Endothelial cell of umbilical vein (primary cell): ENCODE results near the gene PPP1R13B. TPM values are rescaled to one million over a fixed set of nuclear protein-coding genes. Genes with fewer than 3 reads are reported as not detected.

Experiments used
- BruUV-seq: library from RNA; stranded (reverse); fragments of 400-500 nt; replicated peaks from 2 replicates; lab custom pipeline; 2021; lab: Mats Ljungman, UMichigan
- CTCF ChIA-PET: fragments of 300-600, 350-600 bp; sonication (Branson Sonifier 250); formaldehyde crosslinking; loops from one replicate; lab custom pipeline; 2021; ENCODE audit warnings: antibody characterized with exemption, inconsistent platforms; lab: Charles Lee
- POLR2A ChIA-PET: fragments of 300-600, 350-600 bp; sonication (Branson Sonifier 250); formaldehyde crosslinking; loops from one replicate; lab custom pipeline; 2021; ENCODE audit warnings: antibody characterized with exemption, inconsistent platforms; lab: Charles Lee
- DNase-seq: peaks from one replicate; pipeline ENCODE4 v3.0.0-alpha.2; 2011; ENCODE audit warnings: low read depth, low spot score
- FAIRE-seq: peaks from 2 replicates; lab custom pipeline; 2011; peaks lifted over from hg19 to GRCh38; lab: Jason Lieb, UNC
- H2AFZ ChIP-seq: 2 replicates; pipeline ENCODE4 v1.6.0; 2012; ENCODE audit warnings: low read depth, low read length, control low read depth, inconsistent platforms
- H3K27ac ChIP-seq: 2 replicates; pipeline ENCODE4 v1.5.1; 2011; ENCODE audit warnings: low read depth, mild to moderate bottlenecking, control low read depth, low read length, moderate library complexity; ENCODE audit not compliant: insufficient read depth
- H3K27me3 ChIP-seq, 2 experiments: 2 replicates each; pipeline versions ENCODE4 v1.6.0 to v1.6.1; 2011; ENCODE audit warnings: low read length in 2 of 2, mixed read lengths in 1 of 2; ENCODE audit not compliant: control insufficient read depth in 2 of 2, insufficient read depth in 2 of 2
- H3K36me3 ChIP-seq, 2 experiments: 2 replicates in 1 of 2; 3 replicates in 1 of 2; pipeline ENCODE4 v1.5.1; 2011; ENCODE audit warnings: low read length in 2 of 2, mild to moderate bottlenecking in 1 of 2, moderate library complexity in 1 of 2; ENCODE audit not compliant: control insufficient read depth in 2 of 2, insufficient read depth in 2 of 2; ENCODE audit errors: extremely low read depth in 1 of 2
- H3K4me1 ChIP-seq: 3 replicates; pipeline ENCODE4 v1.5.1; 2011; ENCODE audit warnings: mild to moderate bottlenecking, low read length; ENCODE audit not compliant: control insufficient read depth, insufficient read depth; ENCODE audit errors: extremely low read depth
- H3K4me2 ChIP-seq: 2 replicates; pipeline ENCODE4 v1.6.1; 2011; ENCODE audit warnings: low read length, control low read depth, mixed read lengths; ENCODE audit not compliant: insufficient read depth
- H3K4me3 ChIP-seq, 3 experiments: fragments of 200-600 bp in 1 of 3; sonication (generic), shearing (Covaris generic) in 1 of 3; replicated peaks in 1 of 3; 2 replicates each; pipeline ENCODE4 v1.5.1; 2011 to 2016; ENCODE audit warnings: control low read depth in 3 of 3, low read length in 3 of 3, mild to moderate bottlenecking in 2 of 3, inconsistent platforms in 1 of 3, low read depth in 1 of 3, moderate library complexity in 1 of 3; ENCODE audit not compliant: insufficient read depth in 1 of 3
- H3K79me2 ChIP-seq: 2 replicates; pipeline ENCODE4 v1.6.0; 2012; ENCODE audit warnings: low read length, inconsistent platforms; ENCODE audit not compliant: control insufficient read depth, insufficient read depth
- H3K9ac ChIP-seq: replicated peaks from 2 replicates; pipeline ENCODE3; 2011; ENCODE audit warnings: low read length, control low read depth; ENCODE audit not compliant: insufficient read depth; ENCODE audit errors: extremely low read depth
- H3K9me1 ChIP-seq: replicated peaks from 3 replicates; pipeline ENCODE4 v1.6.0; 2011; ENCODE audit warnings: mild to moderate bottlenecking, low read length; ENCODE audit not compliant: control insufficient read depth, insufficient read depth; ENCODE audit errors: extremely low read depth
- H3K9me3 ChIP-seq: replicated peaks from 2 replicates; pipeline ENCODE4 v1.5.1; 2012; ENCODE audit warnings: low read length, inconsistent platforms; ENCODE audit not compliant: control insufficient read depth, insufficient read depth
- H4K20me1 ChIP-seq: replicated peaks from 2 replicates; pipeline ENCODE3; 2011; ENCODE audit warnings: mild to moderate bottlenecking, low read length; ENCODE audit not compliant: control insufficient read depth, insufficient read depth; ENCODE audit errors: extremely low read depth
- EZH2 ChIP-seq: IDR thresholded peaks from 2 replicates; pipeline ENCODE4 v1.6.1; 2012; ENCODE audit warnings: borderline replicate concordance, low read depth, mild to moderate bottlenecking, moderate library complexity, low read length, inconsistent platforms; ENCODE audit not compliant: severe bottlenecking
- FOS ChIP-seq: IDR thresholded peaks from 2 replicates; pipeline ENCODE4 v1.6.1; 2011; ENCODE audit warnings: mild to moderate bottlenecking, low read length, moderate library complexity, borderline replicate concordance; ENCODE audit not compliant: insufficient read depth
- GATA2 ChIP-seq: IDR thresholded peaks from 2 replicates; pipeline ENCODE4 v1.7.0; 2011; ENCODE audit warnings: low read depth, mild to moderate bottlenecking, moderate library complexity, mixed read lengths, low read length; ENCODE audit not compliant: insufficient read length, insufficient read depth
- JUN ChIP-seq: IDR thresholded peaks from 2 replicates; pipeline ENCODE4 v1.6.1; 2011; ENCODE audit warnings: borderline replicate concordance, low read depth; ENCODE audit not compliant: insufficient read length, insufficient read depth
- MYC ChIP-seq: IDR thresholded peaks from one replicate; pipeline ENCODE4 v1.6.1; 2011; ENCODE audit warnings: mild to moderate bottlenecking, low read depth, low read length
- POLR2A ChIP-seq: IDR thresholded peaks from 2 replicates; pipeline ENCODE4 v1.6.1; 2012; ENCODE audit warnings: low read depth, mild to moderate bottlenecking, control low read depth, low read length
- POLR2AphosphoS5 ChIP-seq: IDR thresholded peaks from 2 replicates; pipeline ENCODE4 v1.6.1; 2012; ENCODE audit warnings: low read depth, mild to moderate bottlenecking, control low read depth, low read length, moderate library complexity; ENCODE audit not compliant: insufficient read depth
- dilution Hi-C: fragments of 300-500 bp; cut with MboI; formaldehyde crosslinking; loops from one replicate; pipeline ENCODE4 v1.15.0; 2019; ENCODE audit warnings: low sequenced_read_pairs; ENCODE audit not compliant: extremely low pct_ligation_motif_present
- intact Hi-C: fragments of 100-400 bp; cut with micrococcal nuclease; formaldehyde crosslinking; loops from one replicate; pipeline ENCODE4 v1.10.0; 2022
- polyA plus RNA-seq, 4 experiments: library from polyadenylated mRNA; depleted of rRNA in 3 of 4; stranded (reverse) in 3 of 4; unstranded in 1 of 4; fragments of >200 nt; gene quantifications; 2 replicates each; pipeline versions ENCODE4 v1.2.1 to v1.2.3, GENCODE V29; 2011 to 2012; ENCODE audit warnings: missing spikeins in 1 of 4
- total RNA-seq: library from RNA; stranded (reverse); gene quantifications from 2 replicates; pipeline ENCODE4 v1.2.3, GENCODE V29; 2021
- TF ChIP-seq, protein P1 (sequence below): IDR thresholded peaks from 2 replicates; pipeline ENCODE4 v1.6.1; 2011; ENCODE audit not compliant: insufficient read depth, insufficient read length
- TF ChIP-seq, protein P2 (sequence below), 2 donors: IDR thresholded peaks; 1 replicate in 1 of 2; 2 replicates in 1 of 2; pipeline ENCODE4 v1.5.1; 2011; ENCODE audit warnings: low read length in 2 of 2, mild to moderate bottlenecking in 2 of 2, moderate library complexity in 2 of 2, control low read depth in 1 of 2, inconsistent platforms in 1 of 2, low read depth in 1 of 2; ENCODE audit not compliant: insufficient read depth in 1 of 2; ENCODE audit errors: extremely low read depth in 1 of 2

The PPP1R13B gene
- total and polyA plus RNA-seq, 2 donors (not counting 3 experiments of a cell fraction or from before 2014, with no cell fraction given), result 10.0 to 30.0 TPM

DNA sequence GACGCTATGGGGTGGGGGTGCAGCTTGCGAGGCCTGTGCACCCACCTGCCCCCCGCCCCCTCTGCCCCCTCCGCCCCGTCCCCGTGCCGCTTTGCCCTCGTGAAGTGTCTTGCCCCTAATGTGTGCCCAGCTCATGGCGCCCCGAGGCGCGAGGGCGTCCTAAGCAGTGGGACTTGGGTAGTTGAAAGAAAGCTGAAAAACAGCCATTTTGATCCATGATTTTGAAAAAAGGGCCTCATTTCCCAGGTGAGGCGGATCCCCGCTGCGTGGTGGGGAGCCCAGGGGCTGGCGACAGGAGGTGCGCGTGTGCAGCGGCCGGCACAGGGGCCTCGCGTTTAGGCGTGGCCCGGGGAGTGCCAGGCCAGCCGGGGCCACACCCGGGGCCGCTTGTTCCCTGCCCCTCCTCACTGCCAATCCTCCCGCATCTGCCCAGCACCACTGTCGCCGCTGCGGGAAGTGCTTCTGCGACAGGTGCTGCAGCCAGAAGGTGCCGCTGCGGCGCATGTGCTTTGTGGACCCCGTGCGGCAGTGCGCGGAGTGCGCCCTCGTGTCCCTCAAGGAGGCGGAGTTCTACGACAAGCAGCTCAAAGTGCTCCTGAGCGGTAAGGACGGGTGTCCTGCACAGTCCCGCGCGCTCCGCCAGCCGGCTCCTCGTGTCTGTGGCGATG, 119.9 kb downstream of the PPP1R13B start:
- POLR2A ChIA-PET, result no interaction called here
- no peak for FAIRE-seq
- Histone ChIP-seq H4K20me1 (no peaks in the 10 kb centered on the region), H3K79me2 (peaks cover 31% of the 10 kb centered on the region), H3K9me3 (no peaks in the 10 kb centered on the region), H3K9ac (no peak overlapping the region), H2AFZ (no peak overlapping the region), H3K27me3 (no peaks in the 10 kb centered on the region), H3K4me2 (no peak overlapping the region), H3K27ac (no peak overlapping the region), H3K4me1 (no peaks in the 10 kb centered on the region), H3K9me1 (no peaks in the 10 kb centered on the region), H3K36me3 (peaks cover 0 to 26% of the 10 kb centered on the region in 2 experiments), H3K4me3 (no peak overlapping the region)
- CTCF ChIA-PET, result no interaction called here
- intact Hi-C loops, result no loop called here
- TF ChIP-seq, protein P1, sequence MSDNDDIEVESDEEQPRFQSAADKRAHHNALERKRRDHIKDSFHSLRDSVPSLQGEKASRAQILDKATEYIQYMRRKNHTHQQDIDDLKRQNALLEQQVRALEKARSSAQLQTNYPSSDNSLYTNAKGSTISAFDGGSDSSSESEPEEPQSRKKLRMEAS, result no peak
- TF ChIP-seq POLR2AphosphoS5 (no peak), GATA2 (no peak), MYC (no peak), EZH2 (no peak), POLR2A (no peak), JUN (no peak), FOS (no peak)
- TF ChIP-seq, protein P2, sequence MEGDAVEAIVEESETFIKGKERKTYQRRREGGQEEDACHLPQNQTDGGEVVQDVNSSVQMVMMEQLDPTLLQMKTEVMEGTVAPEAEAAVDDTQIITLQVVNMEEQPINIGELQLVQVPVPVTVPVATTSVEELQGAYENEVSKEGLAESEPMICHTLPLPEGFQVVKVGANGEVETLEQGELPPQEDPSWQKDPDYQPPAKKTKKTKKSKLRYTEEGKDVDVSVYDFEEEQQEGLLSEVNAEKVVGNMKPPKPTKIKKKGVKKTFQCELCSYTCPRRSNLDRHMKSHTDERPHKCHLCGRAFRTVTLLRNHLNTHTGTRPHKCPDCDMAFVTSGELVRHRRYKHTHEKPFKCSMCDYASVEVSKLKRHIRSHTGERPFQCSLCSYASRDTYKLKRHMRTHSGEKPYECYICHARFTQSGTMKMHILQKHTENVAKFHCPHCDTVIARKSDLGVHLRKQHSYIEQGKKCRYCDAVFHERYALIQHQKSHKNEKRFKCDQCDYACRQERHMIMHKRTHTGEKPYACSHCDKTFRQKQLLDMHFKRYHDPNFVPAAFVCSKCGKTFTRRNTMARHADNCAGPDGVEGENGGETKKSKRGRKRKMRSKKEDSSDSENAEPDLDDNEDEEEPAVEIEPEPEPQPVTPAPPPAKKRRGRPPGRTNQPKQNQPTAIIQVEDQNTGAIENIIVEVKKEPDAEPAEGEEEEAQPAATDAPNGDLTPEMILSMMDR (IDR thresholded peaks at IDR 0.05; ENCODE audit: extremely low read depth in 1 of 2, insufficient read depth in 1 of 2, low read depth in 1 of 2, low read length in 2 of 2), result no peak
- BruUV-seq, result no TSS peak
- dilution Hi-C loops, result no loop called here
- DNase-seq, result no peak
